Stomach (tissue), 4 donors: Measurements from ENCODE around the gene ACO2.

Experiments
- EP300 ChIP-seq: sonication (generic); formaldehyde crosslinking; IDR thresholded peaks from one replicate; pipeline ENCODE4 v1.6.1; 2017; ENCODE audit warnings: antibody characterized with exemption
- POLR2A ChIP-seq, 4 donors: fragments of 450-650 bp; IDR thresholded peaks; one replicate each; pipeline ENCODE4 v1.6.1; 2016; ENCODE audit warnings: antibody characterized with exemption in 4 of 4, control low read depth in 2 of 4, mild to moderate bottlenecking in 1 of 4, moderate library complexity in 1 of 4
- POLR2AphosphoS5 ChIP-seq, 3 donors: sonication (generic); formaldehyde crosslinking; IDR thresholded peaks; one replicate each; pipeline ENCODE4 v1.6.1; 2016; ENCODE audit warnings: antibody characterized with exemption in 3 of 3
- TF ChIP-seq, protein P1 (sequence below), 7 experiments: fragments of 450-650 bp in 4 of 7; fragments of 200-600 bp in 3 of 7; sonication (generic) in 3 of 7; IDR thresholded peaks; one replicate each; pipeline ENCODE4 v1.5.1; 2016 to 2019; ENCODE audit warnings: antibody characterized with exemption in 7 of 7, control low read depth in 2 of 7, mild to moderate bottlenecking in 1 of 7

- TF ChIP-seq POLR2A (IDR thresholded peaks at IDR 0.05): peak in 2 of 4 donors; percentile 98 to 99
- TF ChIP-seq, protein P1, sequence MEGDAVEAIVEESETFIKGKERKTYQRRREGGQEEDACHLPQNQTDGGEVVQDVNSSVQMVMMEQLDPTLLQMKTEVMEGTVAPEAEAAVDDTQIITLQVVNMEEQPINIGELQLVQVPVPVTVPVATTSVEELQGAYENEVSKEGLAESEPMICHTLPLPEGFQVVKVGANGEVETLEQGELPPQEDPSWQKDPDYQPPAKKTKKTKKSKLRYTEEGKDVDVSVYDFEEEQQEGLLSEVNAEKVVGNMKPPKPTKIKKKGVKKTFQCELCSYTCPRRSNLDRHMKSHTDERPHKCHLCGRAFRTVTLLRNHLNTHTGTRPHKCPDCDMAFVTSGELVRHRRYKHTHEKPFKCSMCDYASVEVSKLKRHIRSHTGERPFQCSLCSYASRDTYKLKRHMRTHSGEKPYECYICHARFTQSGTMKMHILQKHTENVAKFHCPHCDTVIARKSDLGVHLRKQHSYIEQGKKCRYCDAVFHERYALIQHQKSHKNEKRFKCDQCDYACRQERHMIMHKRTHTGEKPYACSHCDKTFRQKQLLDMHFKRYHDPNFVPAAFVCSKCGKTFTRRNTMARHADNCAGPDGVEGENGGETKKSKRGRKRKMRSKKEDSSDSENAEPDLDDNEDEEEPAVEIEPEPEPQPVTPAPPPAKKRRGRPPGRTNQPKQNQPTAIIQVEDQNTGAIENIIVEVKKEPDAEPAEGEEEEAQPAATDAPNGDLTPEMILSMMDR (IDR thresholded peaks at IDR 0.05): no peak
- peak; percentile 27 for TF ChIP-seq EP300
- TF ChIP-seq POLR2AphosphoS5 (IDR thresholded peaks at IDR 0.05): peak; percentile 100
Observed at GRCh38 chr22:41446639-41447434, 22.1 kb upstream of the ACO2 start, which contains the start of gene TOB2.
